ENCODE measurements around the gene COL5A1. TPM values are rescaled to one million over a fixed set of nuclear protein-coding genes. Genes with fewer than 3 reads are reported as not detected.

The COL5A1 gene
- total and polyA plus RNA-seq, 3 experiments from 2014 or later = 0.02 to 0.43 (median 0.13) TPM

DNA sequence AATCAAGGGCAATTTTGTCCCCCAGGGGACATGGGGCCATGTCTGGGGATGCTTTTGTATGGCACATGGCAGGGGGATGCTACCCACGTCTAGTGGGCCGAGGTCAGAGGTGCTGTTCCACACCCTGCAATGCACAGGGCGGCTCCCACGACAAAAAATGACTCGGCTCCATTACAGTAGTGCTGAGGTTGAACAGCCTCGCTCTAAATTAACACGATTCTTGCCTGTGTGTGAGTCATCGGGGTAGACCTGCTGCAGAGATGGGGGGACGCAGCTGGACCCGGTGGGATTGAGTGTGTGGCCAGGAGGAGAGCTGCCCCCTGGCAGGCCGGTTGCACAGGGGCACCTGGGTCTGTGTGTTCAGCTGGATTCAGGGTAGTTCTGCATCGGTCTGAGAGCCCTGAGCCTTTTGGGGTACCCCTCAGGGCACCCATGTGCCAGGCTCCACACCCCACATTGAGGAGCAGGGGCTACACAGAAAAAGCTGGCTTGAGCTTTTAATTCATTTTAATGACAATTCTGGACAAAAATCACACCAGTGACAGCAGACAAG lies 20.0 kb upstream of the COL5A1 start:
- H3K36me3 Mint-ChIP-seq = no peaks in the 10 kb centered on the region
- DNase-seq = no peak

DNA sequence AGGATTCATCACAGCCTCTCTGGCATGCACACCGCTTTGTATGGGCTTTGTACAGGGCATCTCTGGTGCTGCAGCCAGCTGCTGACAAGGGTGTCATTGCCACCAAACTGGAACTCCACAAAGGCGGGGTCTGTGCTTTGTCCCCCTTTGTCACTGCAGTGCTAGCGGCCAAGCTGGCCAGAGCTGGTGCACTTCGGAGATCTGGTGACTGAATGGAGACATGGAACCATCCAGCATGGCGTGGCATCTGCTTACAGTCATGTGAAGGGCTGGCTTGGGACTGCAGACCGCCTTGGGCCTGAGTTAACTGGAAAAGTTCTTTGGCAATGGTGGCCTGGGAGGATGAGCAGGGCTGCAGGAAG lies 18.7 kb upstream of the COL5A1 start:
- Mint-ChIP-seq H3K4me1 (no peaks in the 10 kb centered on the region), H3K27me3 (peaks cover 0 to 22% of the 10 kb centered on the region in 2 donors), H3K9me3 (no peaks in the 10 kb centered on the region), H3K27ac (no peak overlapping the region), H3K4me3 (no peak overlapping the region), H3K36me3 (no peaks in the 10 kb centered on the region)
- H3K4me3 ChIP-seq (ENCODE audit: low read length) = no peak overlapping the region
- no peak for DNase-seq
- POLR2A ChIA-PET = no interaction called here
- no peaks in the 10 kb centered on the region for H3K9me3 ChIP-seq (ENCODE audit: low read length)
- no peaks in the 10 kb centered on the region for H3K27me3 ChIP-seq (ENCODE audit: insufficient read depth, low read length, poor library complexity, severe bottlenecking)
- no peak overlapping the region for H3K27ac ChIP-seq (ENCODE audit: low read depth, low read length)
- no peaks in the 10 kb centered on the region for H3K4me1 ChIP-seq (ENCODE audit: insufficient read depth, low read length)
- CTCF ChIA-PET = no interaction called here
- no peaks in the 10 kb centered on the region for H3K36me3 ChIP-seq (ENCODE audit: insufficient read depth, low read length)

More for the DNA sequence above, 20.0 kb upstream of the COL5A1 start:
- no peaks in the 10 kb centered on the region for H3K36me3 ChIP-seq (ENCODE audit: insufficient read depth, low read length)
- Mint-ChIP-seq H3K27ac (no peak overlapping the region), H3K4me1 (no peaks in the 10 kb centered on the region), H3K27me3 (peaks cover 0 to 22% of the 10 kb centered on the region in 2 donors), H3K9me3 (no peaks in the 10 kb centered on the region), H3K4me3 (no peak overlapping the region)
- ChIA-PET CTCF (no interaction called here), POLR2A (no interaction called here)
- no peak overlapping the region for H3K27ac ChIP-seq (ENCODE audit: low read depth, low read length)
- no peak overlapping the region for H3K4me3 ChIP-seq (ENCODE audit: low read length)
- no peaks in the 10 kb centered on the region for H3K27me3 ChIP-seq (ENCODE audit: insufficient read depth, low read length, poor library complexity, severe bottlenecking)
- no peaks in the 10 kb centered on the region for H3K4me1 ChIP-seq (ENCODE audit: insufficient read depth, low read length)
- no peaks in the 10 kb centered on the region for H3K9me3 ChIP-seq (ENCODE audit: low read length)

- ChIA-PET POLR2A (no interaction called here), CTCF (no interaction called here)
- Mint-ChIP-seq H3K4me3 (no peak overlapping the region), H3K9me3 (no peaks in the 10 kb centered on the region), H3K36me3 (no peaks in the 10 kb centered on the region), H3K4me1 (no peaks in the 10 kb centered on the region), H3K27me3 (peaks cover 0 to 17% of the 10 kb centered on the region in 2 donors), H3K27ac (no peak overlapping the region)
- Histone ChIP-seq H3K27me3 (ENCODE audit: insufficient read depth, low read length, poor library complexity, severe bottlenecking) (no peaks in the 10 kb centered on the region), H3K27ac (ENCODE audit: low read depth, low read length) (no peak overlapping the region), H3K4me1 (ENCODE audit: insufficient read depth, low read length) (no peaks in the 10 kb centered on the region), H3K9me3 (ENCODE audit: low read length) (no peaks in the 10 kb centered on the region), H3K4me3 (ENCODE audit: low read length) (no peak overlapping the region), H3K36me3 (ENCODE audit: insufficient read depth, low read length) (no peaks in the 10 kb centered on the region)
- no peak for DNase-seq
Observed at GRCh38 chr9:134623258-134624066, 18.1 kb upstream of the COL5A1 start.

- CTCF ChIA-PET = no interaction called here
- no peak overlapping the region for H3K4me3 Mint-ChIP-seq
- no peaks in the 10 kb centered on the region for H3K9me3 Mint-ChIP-seq
- Histone ChIP-seq H3K9me3 (ENCODE audit: low read length) (no peaks in the 10 kb centered on the region), H3K4me1 (ENCODE audit: insufficient read depth, low read length) (no peaks in the 10 kb centered on the region), H3K27ac (ENCODE audit: low read depth, low read length) (no peak overlapping the region), H3K27me3 (ENCODE audit: insufficient read depth, low read length, poor library complexity, severe bottlenecking) (no peaks in the 10 kb centered on the region), H3K4me3 (ENCODE audit: low read length) (no peak overlapping the region), H3K36me3 (ENCODE audit: insufficient read depth, low read length) (no peaks in the 10 kb centered on the region)
- peaks cover 0 to 15% of the 10 kb centered on the region in 2 donors for H3K27me3 Mint-ChIP-seq
- POLR2A ChIA-PET = no interaction called here
- no peaks in the 10 kb centered on the region for H3K36me3 Mint-ChIP-seq
- DNase-seq = no peak
- H3K27ac Mint-ChIP-seq = no peak overlapping the region
- no peaks in the 10 kb centered on the region for H3K4me1 Mint-ChIP-seq
Observed at GRCh38 chr9:134624137-134624591, 17.4 kb upstream of the COL5A1 start.

DNA sequence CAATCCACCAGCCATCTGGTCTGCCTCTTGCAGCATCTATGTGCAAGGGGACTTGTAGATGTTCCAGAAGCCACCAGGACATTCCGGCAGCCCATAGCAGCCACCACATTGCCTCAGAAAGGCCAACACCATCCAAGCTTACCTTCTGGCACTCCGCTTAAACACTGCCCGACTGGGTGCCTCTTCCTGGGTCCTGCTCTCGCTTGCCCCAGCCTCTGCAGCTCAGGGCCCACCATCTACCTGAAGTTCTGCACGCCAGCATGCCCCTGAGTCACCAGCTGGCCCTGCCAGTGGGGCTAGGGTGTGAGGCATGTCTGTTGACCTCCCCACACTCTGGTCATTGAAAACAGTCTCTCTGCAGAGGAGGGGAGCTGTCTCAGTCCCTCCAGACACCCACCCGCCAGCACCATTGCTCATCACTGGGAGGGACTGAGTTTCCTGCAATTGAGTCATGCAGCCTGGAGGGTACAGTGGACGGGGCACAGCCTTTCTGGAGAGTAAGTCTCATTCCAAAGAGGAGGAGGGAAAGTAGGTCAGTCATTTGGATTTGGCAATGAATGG lies 16.9 kb upstream of the COL5A1 start:
- no peaks in the 10 kb centered on the region for H3K4me1 ChIP-seq (ENCODE audit: insufficient read depth, low read length)
- no peaks in the 10 kb centered on the region for H3K36me3 Mint-ChIP-seq
- no peaks in the 10 kb centered on the region for H3K27me3 ChIP-seq (ENCODE audit: insufficient read depth, low read length, poor library complexity, severe bottlenecking)
- no peaks in the 10 kb centered on the region for H3K36me3 ChIP-seq (ENCODE audit: insufficient read depth, low read length)
- H3K4me3 ChIP-seq (ENCODE audit: low read length) = no peak overlapping the region
- H3K4me1 Mint-ChIP-seq = no peaks in the 10 kb centered on the region
- no peak overlapping the region for H3K27ac Mint-ChIP-seq
- POLR2A ChIA-PET = no interaction called here
- H3K9me3 Mint-ChIP-seq = no peaks in the 10 kb centered on the region
- CTCF ChIA-PET = no interaction called here
- no peak for DNase-seq
- no peak overlapping the region for H3K4me3 Mint-ChIP-seq
- no peaks in the 10 kb centered on the region for H3K9me3 ChIP-seq (ENCODE audit: low read length)
- H3K27ac ChIP-seq (ENCODE audit: low read depth, low read length) = no peak overlapping the region
- H3K27me3 Mint-ChIP-seq = peaks cover 0 to 15% of the 10 kb centered on the region in 2 donors

DNA sequence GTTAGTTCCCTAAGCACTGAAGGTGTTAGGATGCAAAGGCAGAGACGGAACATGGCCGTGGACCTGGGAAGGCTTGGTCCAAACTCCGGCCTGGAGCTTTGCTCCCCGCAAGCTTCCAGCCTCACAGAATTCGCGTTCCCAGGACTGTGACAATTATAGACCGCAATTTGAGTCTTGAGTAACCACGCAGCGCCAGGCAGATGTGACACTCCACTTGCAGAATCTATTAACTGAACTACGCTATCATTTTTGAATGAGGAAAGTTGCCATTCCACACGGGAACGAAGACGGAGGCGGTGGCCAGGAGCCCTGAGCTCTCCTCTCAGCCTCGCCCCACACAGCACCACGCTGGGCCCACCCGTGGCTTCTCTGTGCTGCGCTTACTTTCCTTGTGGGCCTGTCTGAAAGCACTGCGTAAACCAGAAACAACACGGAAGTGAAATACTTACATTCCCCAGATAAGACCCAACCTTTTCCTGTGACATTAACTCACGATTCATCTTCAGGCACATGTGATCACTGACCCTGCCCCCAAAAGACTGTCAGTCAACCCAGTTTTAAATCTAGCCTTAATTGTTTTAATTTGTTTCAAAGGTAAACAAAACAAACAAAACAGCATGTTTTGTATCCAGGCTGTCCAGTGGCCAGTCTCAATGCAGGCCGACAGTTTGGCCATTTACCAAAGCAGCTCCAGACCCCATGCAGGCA lies 16.1 kb upstream of the COL5A1 start:
- H3K4me3 Mint-ChIP-seq = no peak overlapping the region
- Histone ChIP-seq H3K27ac (ENCODE audit: low read depth, low read length) (no peak overlapping the region), H3K9me3 (ENCODE audit: low read length) (no peaks in the 10 kb centered on the region), H3K4me3 (ENCODE audit: low read length) (no peak overlapping the region), H3K36me3 (ENCODE audit: insufficient read depth, low read length) (no peaks in the 10 kb centered on the region), H3K4me1 (ENCODE audit: insufficient read depth, low read length) (no peaks in the 10 kb centered on the region), H3K27me3 (ENCODE audit: insufficient read depth, low read length, poor library complexity, severe bottlenecking) (no peaks in the 10 kb centered on the region)
- peaks cover 0 to 15% of the 10 kb centered on the region in 2 donors for H3K27me3 Mint-ChIP-seq
- H3K36me3 Mint-ChIP-seq = no peaks in the 10 kb centered on the region
- POLR2A ChIA-PET = no interaction called here
- H3K4me1 Mint-ChIP-seq = no peaks in the 10 kb centered on the region
- H3K9me3 Mint-ChIP-seq = no peaks in the 10 kb centered on the region
- no peak overlapping the region for H3K27ac Mint-ChIP-seq
- CTCF ChIA-PET = no interaction called here
- no peak for DNase-seq

GRCh38 chr9:134626069-134626423 lies 15.6 kb upstream of the COL5A1 start:
- Histone ChIP-seq H3K9me3 (ENCODE audit: low read length) (no peaks in the 10 kb centered on the region), H3K27me3 (ENCODE audit: insufficient read depth, low read length, poor library complexity, severe bottlenecking) (no peaks in the 10 kb centered on the region), H3K36me3 (ENCODE audit: insufficient read depth, low read length) (no peaks in the 10 kb centered on the region), H3K27ac (ENCODE audit: low read depth, low read length) (no peak overlapping the region), H3K4me3 (ENCODE audit: low read length) (no peak overlapping the region), H3K4me1 (ENCODE audit: insufficient read depth, low read length) (no peaks in the 10 kb centered on the region)
- Mint-ChIP-seq H3K9me3 (no peaks in the 10 kb centered on the region), H3K4me1 (no peaks in the 10 kb centered on the region), H3K27me3 (peaks cover 0 to 15% of the 10 kb centered on the region in 2 donors), H3K36me3 (no peaks in the 10 kb centered on the region), H3K4me3 (no peak overlapping the region), H3K27ac (no peak overlapping the region)
- ChIA-PET CTCF (no interaction called here), POLR2A (no interaction called here)
- no peak for DNase-seq
